Panc1 (cell line): Measurements from ENCODE around the gene ASTN2. TPM values are rescaled to one million over a fixed set of nuclear protein-coding genes. Genes with fewer than 3 reads are reported as not detected.
A peak's percentile ranks its signal among the peaks of the same experiment; 100 is the strongest.

Source experiments
- ATAC-seq: fragments of 200-7000 bp; cut with Tn5 transposase; 2 replicates; pipeline ENCODE4 v1.9.1; 2020; ENCODE audit warnings: mild to moderate bottlenecking, moderate library complexity
- BruUV-seq: library from RNA; stranded (reverse); fragments of 400-500 nt; replicated peaks from 2 replicates; lab custom pipeline; 2021; lab: Mats Ljungman, UMichigan
- CTCF ChIA-PET: fragments of 300-600 bp; sonication (Branson Sonifier 250); formaldehyde crosslinking; loops from one replicate; lab custom pipeline; 2022; ENCODE audit warnings: antibody characterized with exemption; lab: Charles Lee
- POLR2A ChIA-PET: fragments of 300-600 bp; sonication (Branson Sonifier 250); formaldehyde crosslinking; loops from one replicate; lab custom pipeline; 2022; ENCODE audit warnings: antibody characterized with exemption; lab: Charles Lee
- DNase-seq: peaks from one replicate; pipeline ENCODE4 v3.0.0-alpha.2; 2010; ENCODE audit warnings: low read depth, low spot score
- H3K27ac ChIP-seq: 2 replicates; pipeline ENCODE4 v1.5.1; 2011; ENCODE audit warnings: mild to moderate bottlenecking, low read length, inconsistent platforms
- H3K27me3 ChIP-seq: fragments of 200-500 bp; sonication (Bioruptor generic); 2 replicates; pipeline ENCODE4 v1.6.0; 2014; ENCODE audit warnings: low read length, inconsistent platforms; ENCODE audit not compliant: control insufficient read depth, insufficient read depth
- H3K36me3 ChIP-seq: fragments of 200-500 bp; sonication (Bioruptor generic); 2 replicates; pipeline ENCODE4 v1.5.1; 2014; ENCODE audit warnings: inconsistent platforms, mild to moderate bottlenecking, low read length, moderate library complexity; ENCODE audit not compliant: control insufficient read depth, insufficient read depth
- H3K4me1 ChIP-seq: 2 replicates; pipeline ENCODE4 v1.5.1; 2011; ENCODE audit warnings: inconsistent platforms, mild to moderate bottlenecking, low read length, moderate library complexity; ENCODE audit not compliant: control insufficient read depth, insufficient read depth
- H3K4me3 ChIP-seq, 2 experiments: 2 replicates each; pipeline ENCODE4 v1.5.1; 2011 to 2012; ENCODE audit warnings: low read depth in 2 of 2, low read length in 2 of 2, mild to moderate bottlenecking in 2 of 2, inconsistent platforms in 1 of 2, moderate library complexity in 1 of 2
- H3K9me3 ChIP-seq: fragments of 200-500 bp; sonication (Bioruptor generic); 2 replicates; pipeline ENCODE4 v1.5.1; 2014; ENCODE audit warnings: low read depth, mild to moderate bottlenecking, inconsistent platforms, low read length, moderate library complexity; ENCODE audit not compliant: control insufficient read depth, insufficient read depth
- POLR2AphosphoS5 ChIP-seq: IDR thresholded peaks from 2 replicates; pipeline ENCODE4 v1.6.1; 2012; ENCODE audit warnings: mild to moderate bottlenecking, low read depth, low read length, moderate library complexity
- SIN3A ChIP-seq: IDR thresholded peaks from 2 replicates; pipeline ENCODE4 v1.6.1; 2012; ENCODE audit warnings: low read depth, mild to moderate bottlenecking, low read length, moderate library complexity, borderline replicate concordance; ENCODE audit not compliant: insufficient read depth
- TCF7L2 ChIP-seq: IDR thresholded peaks from 2 replicates; pipeline ENCODE4 v1.6.1; 2011; ENCODE audit warnings: mild to moderate bottlenecking, low read depth, low read length, inconsistent platforms
- in situ Hi-C: cut with HindIII; loops from 2 replicates; pipeline ENCODE4 v1.10.0; 2016; ENCODE audit warnings: low sequenced_read_pairs, low pct_unique_long_range_greater_than_20kb
- intact Hi-C: fragments of 100-400 bp; cut with micrococcal nuclease; formaldehyde crosslinking; loops from one replicate; pipeline ENCODE4 v1.10.0; 2022; ENCODE audit not compliant: unreplicated experiment
- total RNA-seq: library from RNA; stranded (reverse); gene quantifications from one replicate; pipeline ENCODE4 v1.2.1, GENCODE V29; 2021; ENCODE audit not compliant: unreplicated experiment
- TF ChIP-seq, protein P1 (sequence below), 2 experiments: IDR thresholded peaks; 2 replicates each; pipeline ENCODE4 v1.6.1; 2011 to 2012; ENCODE audit warnings: low read depth in 2 of 2, control low read depth in 1 of 2, low read length in 1 of 2, mild to moderate bottlenecking in 1 of 2, moderate library complexity in 1 of 2; ENCODE audit not compliant: insufficient read depth in 1 of 2
- TF ChIP-seq, protein P2 (sequence below): fragments of 450-650 bp; IDR thresholded peaks from 2 replicates; pipeline ENCODE4 v1.5.1; 2017; ENCODE audit warnings: mild to moderate bottlenecking

Gene ASTN2
- total RNA-seq, 1 experiment from 2014 or later: 3.9 TPM

- intact Hi-C loops: loop anchor here (10.0 kb wide), 1 partner anchor 337 kb away; the partner anchor contains the start of gene PAPPA
- H3K27ac ChIP-seq: no peak overlapping the region
- no TSS peak for BruUV-seq
- in situ Hi-C loops: no loop called here
- no peaks in the 10 kb centered on the region; the same call in 1 of the 2 replicates for H3K4me1 ChIP-seq
- DNase-seq (no peak), ATAC-seq (peak; percentile 62; the same call in 1 of the 2 replicates)
- no peaks in the 10 kb centered on the region for H3K36me3 ChIP-seq
- no peak for TF ChIP-seq POLR2AphosphoS5
- no peak for TF ChIP-seq TCF7L2
- TF ChIP-seq, protein P1, sequence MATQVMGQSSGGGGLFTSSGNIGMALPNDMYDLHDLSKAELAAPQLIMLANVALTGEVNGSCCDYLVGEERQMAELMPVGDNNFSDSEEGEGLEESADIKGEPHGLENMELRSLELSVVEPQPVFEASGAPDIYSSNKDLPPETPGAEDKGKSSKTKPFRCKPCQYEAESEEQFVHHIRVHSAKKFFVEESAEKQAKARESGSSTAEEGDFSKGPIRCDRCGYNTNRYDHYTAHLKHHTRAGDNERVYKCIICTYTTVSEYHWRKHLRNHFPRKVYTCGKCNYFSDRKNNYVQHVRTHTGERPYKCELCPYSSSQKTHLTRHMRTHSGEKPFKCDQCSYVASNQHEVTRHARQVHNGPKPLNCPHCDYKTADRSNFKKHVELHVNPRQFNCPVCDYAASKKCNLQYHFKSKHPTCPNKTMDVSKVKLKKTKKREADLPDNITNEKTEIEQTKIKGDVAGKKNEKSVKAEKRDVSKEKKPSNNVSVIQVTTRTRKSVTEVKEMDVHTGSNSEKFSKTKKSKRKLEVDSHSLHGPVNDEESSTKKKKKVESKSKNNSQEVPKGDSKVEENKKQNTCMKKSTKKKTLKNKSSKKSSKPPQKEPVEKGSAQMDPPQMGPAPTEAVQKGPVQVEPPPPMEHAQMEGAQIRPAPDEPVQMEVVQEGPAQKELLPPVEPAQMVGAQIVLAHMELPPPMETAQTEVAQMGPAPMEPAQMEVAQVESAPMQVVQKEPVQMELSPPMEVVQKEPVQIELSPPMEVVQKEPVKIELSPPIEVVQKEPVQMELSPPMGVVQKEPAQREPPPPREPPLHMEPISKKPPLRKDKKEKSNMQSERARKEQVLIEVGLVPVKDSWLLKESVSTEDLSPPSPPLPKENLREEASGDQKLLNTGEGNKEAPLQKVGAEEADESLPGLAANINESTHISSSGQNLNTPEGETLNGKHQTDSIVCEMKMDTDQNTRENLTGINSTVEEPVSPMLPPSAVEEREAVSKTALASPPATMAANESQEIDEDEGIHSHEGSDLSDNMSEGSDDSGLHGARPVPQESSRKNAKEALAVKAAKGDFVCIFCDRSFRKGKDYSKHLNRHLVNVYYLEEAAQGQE (IDR thresholded peaks at IDR 0.05; ENCODE audit: insufficient read depth in 1 of 2, low read depth in 2 of 2, low read length in 1 of 2): no peak
- no peak overlapping the region for H3K4me3 ChIP-seq
- ChIA-PET CTCF (interaction anchor here (0.5 kb wide), 1 partner anchor 25 kb away, joined by 3 read pairs; no protein-coding TSS in a partner anchor), POLR2A (no interaction called here)
- no peaks in the 10 kb centered on the region for H3K9me3 ChIP-seq
- no peaks in the 10 kb centered on the region for H3K27me3 ChIP-seq
Measured at GRCh38 chr9:116491659-116492058, 923.2 kb downstream of the ASTN2 start.

DNA sequence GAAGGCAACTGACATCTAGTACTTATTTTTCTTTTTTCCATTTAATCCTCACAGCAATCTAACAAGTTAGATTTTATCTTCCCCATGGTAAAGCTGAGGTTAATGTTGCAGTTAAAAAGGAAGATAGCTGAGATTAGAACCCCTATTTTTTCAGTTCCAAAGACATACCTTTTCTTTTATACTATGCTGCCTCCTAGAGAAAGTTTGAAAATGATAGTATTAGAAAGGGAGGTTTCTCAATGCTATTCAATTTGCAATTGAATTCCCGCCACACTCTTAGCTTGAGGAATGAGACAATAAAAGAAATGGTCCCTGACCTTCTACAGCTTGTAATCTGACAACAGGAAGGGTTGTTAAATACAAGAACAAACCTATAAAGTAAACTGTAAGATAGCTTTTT is 923.6 kb downstream of the ASTN2 start:
- Histone ChIP-seq H3K4me3 (no peak overlapping the region), H3K36me3 (no peaks in the 10 kb centered on the region), H3K27me3 (no peaks in the 10 kb centered on the region), H3K4me1 (no peaks in the 10 kb centered on the region; the same call in 1 of the 2 replicates), H3K27ac (no peak overlapping the region), H3K9me3 (no peaks in the 10 kb centered on the region)
- in situ Hi-C loops: no loop called here
- CTCF ChIA-PET: interaction anchor here (0.5 kb wide), 1 partner anchor 26 kb away, joined by 3 read pairs; no protein-coding TSS in a partner anchor
- no TSS peak for BruUV-seq
- POLR2A ChIA-PET: no interaction called here
- DNase-seq (no peak), ATAC-seq (no peak)
- TF ChIP-seq, protein P2, sequence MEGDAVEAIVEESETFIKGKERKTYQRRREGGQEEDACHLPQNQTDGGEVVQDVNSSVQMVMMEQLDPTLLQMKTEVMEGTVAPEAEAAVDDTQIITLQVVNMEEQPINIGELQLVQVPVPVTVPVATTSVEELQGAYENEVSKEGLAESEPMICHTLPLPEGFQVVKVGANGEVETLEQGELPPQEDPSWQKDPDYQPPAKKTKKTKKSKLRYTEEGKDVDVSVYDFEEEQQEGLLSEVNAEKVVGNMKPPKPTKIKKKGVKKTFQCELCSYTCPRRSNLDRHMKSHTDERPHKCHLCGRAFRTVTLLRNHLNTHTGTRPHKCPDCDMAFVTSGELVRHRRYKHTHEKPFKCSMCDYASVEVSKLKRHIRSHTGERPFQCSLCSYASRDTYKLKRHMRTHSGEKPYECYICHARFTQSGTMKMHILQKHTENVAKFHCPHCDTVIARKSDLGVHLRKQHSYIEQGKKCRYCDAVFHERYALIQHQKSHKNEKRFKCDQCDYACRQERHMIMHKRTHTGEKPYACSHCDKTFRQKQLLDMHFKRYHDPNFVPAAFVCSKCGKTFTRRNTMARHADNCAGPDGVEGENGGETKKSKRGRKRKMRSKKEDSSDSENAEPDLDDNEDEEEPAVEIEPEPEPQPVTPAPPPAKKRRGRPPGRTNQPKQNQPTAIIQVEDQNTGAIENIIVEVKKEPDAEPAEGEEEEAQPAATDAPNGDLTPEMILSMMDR: peak; percentile 3; the same call in 1 of the 2 replicates
- TF ChIP-seq POLR2AphosphoS5 (no peak), SIN3A (no peak), TCF7L2 (peak; percentile 50; the same call in 1 of the 2 replicates)
- TF ChIP-seq, protein P1 (IDR thresholded peaks at IDR 0.05; ENCODE audit: insufficient read depth in 1 of 2, low read depth in 2 of 2, low read length in 1 of 2): no peak
- intact Hi-C loops: loop anchor here (10.0 kb wide), 1 partner anchor 336 kb away; the partner anchor contains the start of gene PAPPA
